Measurements from ENCODE around the gene PALS2. TPM values are rescaled to one million over a fixed set of nuclear protein-coding genes. Genes with fewer than 3 reads are reported as not detected.
A peak's percentile ranks its signal among the peaks of the same experiment; 100 is the strongest.

PALS2 gene
- total RNA-seq, 2 donors from 2014 or later, result 20.5 to 26.9 TPM

DNA sequence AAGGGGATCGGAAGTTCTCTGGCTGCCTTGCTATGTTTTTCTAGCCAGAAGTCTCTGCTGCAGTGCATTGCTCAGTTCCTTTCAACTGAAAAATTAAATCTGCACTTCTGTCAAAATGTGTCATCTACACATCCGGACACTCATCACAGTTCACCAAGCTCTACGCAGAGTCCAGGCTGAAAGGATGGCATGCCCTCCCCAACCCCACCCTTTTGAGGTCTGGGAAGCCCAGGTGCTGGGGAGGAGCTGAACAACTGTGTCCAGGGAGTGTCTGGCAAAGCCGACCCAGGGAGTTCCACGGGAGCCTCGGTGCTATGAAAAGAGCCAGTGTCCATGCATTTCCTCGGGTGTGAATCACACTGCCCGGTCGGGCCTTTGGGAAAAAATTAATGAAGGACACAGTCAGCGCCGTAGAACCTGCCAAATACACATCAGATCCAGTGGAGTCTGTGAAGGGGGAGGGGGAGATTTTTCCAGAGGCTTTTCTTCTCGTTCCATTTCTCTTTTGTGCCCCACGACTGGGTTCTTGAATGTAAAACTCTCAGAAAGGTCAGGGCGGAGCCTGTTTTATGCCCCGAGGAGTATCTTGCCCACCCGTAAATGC lies 757 bp upstream of the PALS2 start:
- peaks cover 28% of the 10 kb centered on the region for H3K27me3 Mint-ChIP-seq (ENCODE audit: low read depth)
- DNase-seq (peak; percentile 32 to 42), ATAC-seq (replicated peaks in 1 of 2) (peak; percentile 47 to 61)
- H3K27ac Mint-ChIP-seq, result peak overlapping the region; percentile 93
- no peaks in the 10 kb centered on the region for H3K9me3 Mint-ChIP-seq
- no peaks in the 10 kb centered on the region for H3K36me3 Mint-ChIP-seq (ENCODE audit: insufficient read depth in 2 of 2)
- H3K4me3 Mint-ChIP-seq, result peak overlapping the region; percentile 85 to 93
- peaks cover 38% of the 10 kb centered on the region for H3K4me1 Mint-ChIP-seq (ENCODE audit: low read depth)

- H3K9me3 Mint-ChIP-seq, result no peaks in the 10 kb centered on the region
- H3K27ac Mint-ChIP-seq, result peak overlapping the region; percentile 84
- peak; percentile 54 to 58 for DNase-seq
- H3K4me1 Mint-ChIP-seq (ENCODE audit: low read depth), result peaks cover 46% of the 10 kb centered on the region
- peak overlapping the region; percentile 91 to 98 for H3K4me3 Mint-ChIP-seq
- ATAC-seq (replicated peaks in 1 of 2), result peak; percentile 50 to 56
- peaks cover 22% of the 10 kb centered on the region for H3K27me3 Mint-ChIP-seq (ENCODE audit: low read depth)
- no peaks in the 10 kb centered on the region for H3K36me3 Mint-ChIP-seq (ENCODE audit: insufficient read depth in 2 of 2)
Observed at GRCh38 chr7:24573554-24574338, 494 bp downstream of the PALS2 start.

GRCh38 chr7:24574386-24574785 lies 1.1 kb downstream of the PALS2 start:
- no peaks in the 10 kb centered on the region for H3K36me3 Mint-ChIP-seq (ENCODE audit: insufficient read depth in 2 of 2)

GRCh38 chr7:24574950-24575349 lies 1.7 kb downstream of the PALS2 start:
- Mint-ChIP-seq H3K4me1 (ENCODE audit: low read depth) (peaks cover 58% of the 10 kb centered on the region), H3K27ac (no peak overlapping the region), H3K9me3 (no peaks in the 10 kb centered on the region), H3K36me3 (ENCODE audit: insufficient read depth in 2 of 2) (no peaks in the 10 kb centered on the region), H3K4me3 (peak overlapping the region; percentile 91 to 98), H3K27me3 (ENCODE audit: low read depth) (peaks cover 21% of the 10 kb centered on the region)
- no peak for DNase-seq
- no peak for ATAC-seq (replicated peaks in 1 of 2)

More at GRCh38 chr7:24574386-24574785, 1.1 kb downstream of the PALS2 start:
- Mint-ChIP-seq H3K27me3 (ENCODE audit: low read depth) (peaks cover 21% of the 10 kb centered on the region), H3K4me1 (ENCODE audit: low read depth) (peaks cover 52% of the 10 kb centered on the region), H3K27ac (peak overlapping the region; percentile 84), H3K4me3 (peak overlapping the region; percentile 91 to 98), H3K9me3 (no peaks in the 10 kb centered on the region)
- ATAC-seq (replicated peaks in 1 of 2) (no peak), DNase-seq (no peak)

DNA sequence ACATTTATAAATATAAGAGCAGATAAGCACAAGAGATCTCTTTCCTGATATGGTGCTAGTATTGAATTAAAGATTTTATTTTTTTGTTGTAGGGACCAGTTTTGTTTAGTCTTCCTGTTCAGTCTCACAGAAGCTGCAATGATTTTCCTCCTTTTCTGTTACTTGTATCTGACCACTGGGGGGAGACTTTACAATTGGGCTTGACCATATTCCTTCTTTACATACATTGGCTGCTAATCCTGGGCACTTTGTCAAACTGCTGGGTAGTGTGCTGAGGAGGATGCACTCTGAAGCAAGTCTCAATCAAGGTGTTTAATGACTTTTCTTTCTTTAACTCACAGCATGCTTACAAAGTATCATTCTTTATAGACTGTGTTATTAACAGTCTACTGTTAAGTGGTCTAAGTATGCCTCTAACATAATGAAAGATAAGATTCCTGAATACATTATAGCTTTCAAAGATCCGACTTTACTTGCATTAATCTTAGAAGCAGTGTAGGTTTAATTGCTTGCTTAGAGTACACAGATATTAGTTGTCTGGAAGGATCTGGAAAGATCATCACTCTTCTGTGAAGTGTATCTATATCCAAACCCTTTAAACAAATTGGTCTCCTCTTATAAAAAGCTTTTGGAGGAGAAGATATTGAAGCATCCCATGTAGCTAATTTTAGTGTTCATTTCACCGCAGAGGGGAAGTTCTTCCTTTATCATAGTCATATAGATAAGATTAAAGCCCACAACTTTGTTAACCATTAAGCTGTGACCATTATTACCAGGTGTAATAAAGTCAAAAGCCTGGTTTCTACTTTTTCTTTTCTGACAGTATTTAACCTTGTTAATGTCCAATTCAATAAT lies 3.1 kb downstream of the PALS2 start:
- no peaks in the 10 kb centered on the region for H3K36me3 Mint-ChIP-seq (ENCODE audit: insufficient read depth in 2 of 2)
- H3K27ac Mint-ChIP-seq, result peak overlapping the region; percentile 69
- ATAC-seq (replicated peaks in 1 of 2) (no peak), DNase-seq (no peak)
- peaks cover 7% of the 10 kb centered on the region for H3K27me3 Mint-ChIP-seq (ENCODE audit: low read depth)
- H3K9me3 Mint-ChIP-seq, result no peaks in the 10 kb centered on the region
- H3K4me3 Mint-ChIP-seq, result peak overlapping the region in 1 of 2 donors; percentile 69
- peaks cover 67% of the 10 kb centered on the region for H3K4me1 Mint-ChIP-seq (ENCODE audit: low read depth)

DNA sequence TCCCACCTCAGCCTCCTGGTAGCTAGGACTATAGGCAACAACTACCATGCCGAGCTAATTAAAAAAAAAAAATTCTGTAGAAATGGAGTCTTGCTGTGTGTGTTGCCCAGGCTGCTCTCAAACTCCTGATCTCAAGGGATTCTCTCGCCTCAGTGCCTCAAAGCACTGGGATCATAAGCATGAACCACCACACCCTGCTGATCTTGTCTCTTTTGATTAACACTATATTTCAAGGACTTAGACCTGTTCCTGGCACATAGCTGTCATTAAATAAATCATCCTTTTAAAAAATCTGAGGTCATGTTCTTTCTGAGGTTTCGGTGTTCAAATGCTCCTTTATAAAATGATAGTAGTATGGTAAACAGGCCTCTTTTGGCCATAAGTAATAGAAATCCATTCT lies 4.8 kb downstream of the PALS2 start:
- ATAC-seq (replicated peaks in 1 of 2) (no peak), DNase-seq (no peak)
- no peak overlapping the region for H3K27ac Mint-ChIP-seq
- H3K27me3 Mint-ChIP-seq (ENCODE audit: low read depth), result no peaks in the 10 kb centered on the region
- H3K4me3 Mint-ChIP-seq, result no peak overlapping the region
- no peaks in the 10 kb centered on the region for H3K9me3 Mint-ChIP-seq
- peaks cover 54% of the 10 kb centered on the region for H3K4me1 Mint-ChIP-seq (ENCODE audit: low read depth)
- no peaks in the 10 kb centered on the region for H3K36me3 Mint-ChIP-seq (ENCODE audit: insufficient read depth in 2 of 2)

DNA sequence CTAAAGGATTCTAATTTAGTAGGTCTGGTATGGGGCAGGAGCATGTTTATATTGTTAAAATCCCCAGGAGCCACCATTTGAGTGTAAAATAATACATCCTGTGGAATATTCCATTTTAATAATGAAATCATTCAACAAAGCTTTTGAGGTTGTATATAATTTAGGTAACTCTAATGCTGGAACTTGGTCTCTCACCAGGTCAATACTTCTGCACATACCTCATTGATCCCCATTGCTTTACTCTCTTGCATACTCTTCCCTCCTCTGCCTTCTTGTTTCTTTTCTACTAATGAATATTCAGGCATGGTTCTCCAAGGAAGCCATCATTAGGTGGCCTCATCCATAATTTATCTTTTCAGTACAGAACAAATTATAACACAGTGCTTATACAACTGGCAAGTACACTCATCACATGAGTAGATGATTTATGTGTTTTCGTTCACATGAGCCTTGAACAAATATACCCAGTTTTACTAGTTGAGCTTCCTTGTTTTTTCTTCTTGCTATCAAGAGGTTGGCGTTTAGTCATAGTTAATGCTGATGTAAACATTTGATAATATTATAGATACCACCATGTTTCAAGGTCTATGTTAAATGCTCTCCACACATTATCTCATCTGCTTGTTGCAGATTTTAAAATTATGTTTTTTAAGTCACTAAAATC lies 7.2 kb downstream of the PALS2 start:
- no peak overlapping the region for H3K4me3 Mint-ChIP-seq
- H3K36me3 Mint-ChIP-seq (ENCODE audit: insufficient read depth in 2 of 2), result peaks cover under 1 to 2% of the 10 kb centered on the region in 2 donors
- H3K4me1 Mint-ChIP-seq (ENCODE audit: low read depth), result peaks cover 41% of the 10 kb centered on the region
- DNase-seq, result no peak
- no peak overlapping the region for H3K27ac Mint-ChIP-seq
- no peaks in the 10 kb centered on the region for H3K27me3 Mint-ChIP-seq (ENCODE audit: low read depth)
- H3K9me3 Mint-ChIP-seq, result no peaks in the 10 kb centered on the region
- ATAC-seq (replicated peaks in 1 of 2), result no peak

DNA sequence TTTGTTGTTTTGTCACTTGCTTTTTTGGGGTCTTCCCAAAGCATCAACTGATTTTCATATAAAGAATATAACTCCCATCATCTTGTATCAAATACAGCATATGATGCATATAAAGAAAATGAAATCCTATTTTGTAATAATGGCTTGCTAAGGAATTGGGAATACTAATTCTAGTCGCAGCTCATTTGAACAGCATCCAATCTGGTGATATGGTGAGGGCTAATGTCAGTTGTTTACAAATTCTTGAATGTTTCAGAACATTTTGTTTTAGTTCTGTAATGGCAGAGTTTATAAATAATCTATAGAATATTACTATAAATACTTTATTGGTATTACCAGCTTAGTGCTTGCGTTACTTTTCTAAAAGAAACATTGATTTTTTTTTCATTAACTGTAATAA lies 8.9 kb downstream of the PALS2 start:
- no peak for DNase-seq

GRCh38 chr7:24587853-24588252 lies 14.6 kb downstream of the PALS2 start:
- Mint-ChIP-seq H3K27me3 (ENCODE audit: low read depth) (no peaks in the 10 kb centered on the region), H3K9me3 (no peaks in the 10 kb centered on the region), H3K4me3 (peak overlapping the region in 1 of 2 donors; percentile 32), H3K27ac (no peak overlapping the region), H3K36me3 (ENCODE audit: insufficient read depth in 2 of 2) (peaks cover 2% of the 10 kb centered on the region in 2 donors), H3K4me1 (ENCODE audit: low read depth) (peaks cover 42% of the 10 kb centered on the region)
- DNase-seq (peak; percentile 41 to 63), ATAC-seq (replicated peaks in 1 of 2) (peak; percentile 82 to 83)

More for the DNA sequence above, 8.9 kb downstream of the PALS2 start:
- no peak overlapping the region for H3K27ac Mint-ChIP-seq
- peaks cover 2% of the 10 kb centered on the region in 2 donors for H3K36me3 Mint-ChIP-seq (ENCODE audit: insufficient read depth in 2 of 2)
- peaks cover 32% of the 10 kb centered on the region for H3K4me1 Mint-ChIP-seq (ENCODE audit: low read depth)
- no peak overlapping the region for H3K4me3 Mint-ChIP-seq
- no peaks in the 10 kb centered on the region for H3K27me3 Mint-ChIP-seq (ENCODE audit: low read depth)
- no peak for ATAC-seq (replicated peaks in 1 of 2)
- no peaks in the 10 kb centered on the region for H3K9me3 Mint-ChIP-seq

DNA sequence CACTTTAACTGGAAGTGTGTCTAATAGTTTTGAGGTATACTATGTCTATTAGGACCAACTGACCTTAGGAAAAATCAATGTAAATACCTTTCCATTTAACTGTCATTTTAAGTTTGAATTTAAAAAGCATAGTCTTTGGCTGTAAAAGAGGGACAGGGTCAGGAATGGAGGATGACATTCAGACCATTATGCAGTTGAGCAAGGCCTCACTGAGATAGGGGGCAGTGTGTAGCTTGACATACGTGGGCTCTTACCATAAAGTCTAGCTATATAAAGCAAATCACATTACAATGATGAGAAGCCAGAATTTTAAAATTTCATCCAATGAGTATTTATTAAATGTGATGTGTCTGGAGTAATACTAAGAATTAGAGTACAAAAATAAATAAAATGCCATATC lies 17.9 kb downstream of the PALS2 start:
- no peak for ATAC-seq (replicated peaks in 1 of 2)
- Mint-ChIP-seq H3K4me1 (ENCODE audit: low read depth) (peaks cover 38% of the 10 kb centered on the region), H3K27me3 (ENCODE audit: low read depth) (no peaks in the 10 kb centered on the region), H3K9me3 (no peaks in the 10 kb centered on the region), H3K27ac (no peak overlapping the region), H3K36me3 (ENCODE audit: insufficient read depth in 2 of 2) (no peaks in the 10 kb centered on the region), H3K4me3 (no peak overlapping the region)
- DNase-seq, result no peak

DNA sequence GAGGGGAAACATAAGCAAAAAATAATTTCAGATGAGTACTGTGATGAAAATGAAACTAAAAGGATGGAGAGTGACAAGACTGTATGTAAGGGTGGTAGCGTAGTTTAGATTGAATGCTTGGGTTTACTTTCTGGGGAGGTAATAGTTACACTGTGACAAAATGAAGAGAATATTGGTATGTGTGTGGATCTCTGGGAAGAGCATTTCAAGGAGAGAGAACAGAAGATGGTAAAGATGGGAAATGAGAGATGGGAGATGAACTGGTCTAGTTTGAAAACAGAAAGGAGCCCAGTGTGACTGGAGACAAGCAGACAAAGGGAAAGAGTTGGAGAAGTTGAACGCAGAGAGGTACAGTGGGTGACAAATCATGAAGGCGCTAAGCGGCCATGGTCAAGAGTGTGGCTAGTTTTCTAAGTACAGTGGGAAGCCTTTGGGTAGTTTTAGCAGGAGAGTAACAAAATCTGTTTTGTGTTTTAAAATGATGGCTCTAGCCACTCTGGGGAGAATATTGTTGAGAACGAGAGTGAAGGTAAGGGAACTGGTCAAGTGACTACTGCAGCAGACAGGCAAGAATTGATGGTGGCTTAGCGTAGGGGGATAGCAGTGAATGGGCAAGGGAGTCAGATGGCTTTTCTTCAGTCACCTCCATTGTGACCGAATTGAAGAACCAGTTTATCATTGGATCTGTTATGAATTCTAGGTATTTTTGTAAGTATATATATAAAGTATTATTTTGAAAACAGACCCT lies 22.6 kb downstream of the PALS2 start:
- ATAC-seq (replicated peaks in 1 of 2) (peak; percentile 48 to 69), DNase-seq (no peak)
- Mint-ChIP-seq H3K4me1 (ENCODE audit: low read depth) (peaks cover 6% of the 10 kb centered on the region), H3K27me3 (ENCODE audit: low read depth) (no peaks in the 10 kb centered on the region), H3K36me3 (ENCODE audit: insufficient read depth in 2 of 2) (no peaks in the 10 kb centered on the region), H3K9me3 (no peaks in the 10 kb centered on the region), H3K27ac (no peak overlapping the region), H3K4me3 (no peak overlapping the region)

DNA sequence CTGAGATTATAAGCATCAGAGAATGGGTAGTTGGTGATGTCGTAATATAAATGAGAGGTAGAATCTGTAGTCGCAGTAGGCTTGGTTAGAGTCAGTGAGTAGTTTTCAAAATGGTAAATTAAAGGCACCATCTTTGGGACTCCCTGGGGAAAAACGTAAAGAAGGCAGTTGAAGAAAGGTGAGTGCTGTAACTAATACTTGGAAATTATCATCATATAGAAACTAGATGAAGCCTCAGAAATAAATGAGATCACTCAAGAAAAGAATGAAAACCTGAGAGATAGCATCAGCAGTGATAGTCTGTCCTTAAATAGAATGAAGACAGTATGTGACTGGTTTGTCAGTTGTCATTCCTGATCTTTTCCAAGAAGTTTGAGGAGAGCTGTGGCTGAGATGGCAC lies 23.8 kb downstream of the PALS2 start:
- H3K4me3 Mint-ChIP-seq, result no peak overlapping the region
- no peak for DNase-seq
- H3K27me3 Mint-ChIP-seq (ENCODE audit: low read depth), result no peaks in the 10 kb centered on the region
- no peak overlapping the region for H3K27ac Mint-ChIP-seq
- H3K36me3 Mint-ChIP-seq (ENCODE audit: insufficient read depth in 2 of 2), result peaks cover 2 to 6% of the 10 kb centered on the region in 2 donors
- peaks cover 5% of the 10 kb centered on the region for H3K4me1 Mint-ChIP-seq (ENCODE audit: low read depth)
- H3K9me3 Mint-ChIP-seq, result peaks cover 0 to 2% of the 10 kb centered on the region in 2 donors
- ATAC-seq (replicated peaks in 1 of 2), result peak; percentile 82 to 87
